HG02759 (cell line): ENCODE measurements around the gene KCTD19.
"Not testable (repeated sequence)": the region's sequence is repeated elsewhere in the genome, so short reads cannot be mapped to it uniquely, and the experiment has no call there.

ENCODE experiments used
- ATAC-seq: cut with Tn5 transposase; IDR thresholded peaks from one replicate; pipeline ENCODE4 v1.9.1; 2021; ENCODE audit warnings: mild to moderate bottlenecking, moderate library complexity; ENCODE audit not compliant: unreplicated experiment

The KCTD19 gene

DNA sequence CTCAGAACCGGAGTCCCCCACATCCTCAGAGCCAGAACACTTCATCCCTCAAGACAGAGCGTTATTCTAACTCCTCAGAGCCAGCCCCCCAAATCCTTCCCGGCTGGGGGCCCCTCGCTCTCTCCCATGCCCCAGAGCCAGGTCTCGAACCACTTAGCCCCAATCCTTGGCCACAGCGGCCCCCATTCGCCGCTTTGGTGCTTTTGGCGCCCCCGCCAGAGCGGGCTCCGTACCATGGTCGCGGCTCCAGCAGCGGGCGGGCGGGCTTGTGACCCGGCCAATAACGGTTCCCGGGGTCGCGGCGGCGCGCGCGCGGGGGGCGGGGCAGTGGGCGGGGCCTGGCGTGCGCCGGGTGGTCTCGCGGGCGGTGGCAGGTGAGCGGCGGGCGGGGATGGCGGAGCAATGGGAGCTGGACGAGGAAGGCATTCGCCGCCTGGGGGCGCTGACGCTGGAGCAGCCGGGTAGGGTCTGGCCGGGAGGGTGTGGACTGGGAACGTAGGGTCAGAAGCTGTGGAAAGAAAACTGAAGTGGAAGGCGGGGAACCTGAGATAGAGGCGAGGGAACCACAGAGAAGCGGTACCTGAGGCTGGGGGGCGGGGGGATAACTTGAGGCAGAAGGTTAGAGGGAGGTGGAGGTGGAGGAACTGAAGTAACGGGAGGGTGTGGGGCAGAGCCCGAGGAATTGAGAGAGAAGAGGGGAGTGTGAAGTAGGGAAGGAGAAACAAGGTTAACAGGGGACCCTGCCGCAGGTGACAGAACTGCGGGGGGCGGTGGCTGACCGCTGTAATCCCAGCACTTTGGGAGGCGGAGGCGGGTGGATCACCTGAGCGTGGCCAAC, at the start of gene KCTD19, which contains the start of gene LRRC36:
TSS of gene KCTD19 (minus strand) at position 270 of the 838 bp plus-strand sequence. CDS start at position 236, 34 bp downstream.
TSS of gene LRRC36 (plus strand) at position 344 of the 838 bp plus-strand sequence. CDS start at position 392, 48 bp downstream.
- ATAC-seq = no peak

DNA sequence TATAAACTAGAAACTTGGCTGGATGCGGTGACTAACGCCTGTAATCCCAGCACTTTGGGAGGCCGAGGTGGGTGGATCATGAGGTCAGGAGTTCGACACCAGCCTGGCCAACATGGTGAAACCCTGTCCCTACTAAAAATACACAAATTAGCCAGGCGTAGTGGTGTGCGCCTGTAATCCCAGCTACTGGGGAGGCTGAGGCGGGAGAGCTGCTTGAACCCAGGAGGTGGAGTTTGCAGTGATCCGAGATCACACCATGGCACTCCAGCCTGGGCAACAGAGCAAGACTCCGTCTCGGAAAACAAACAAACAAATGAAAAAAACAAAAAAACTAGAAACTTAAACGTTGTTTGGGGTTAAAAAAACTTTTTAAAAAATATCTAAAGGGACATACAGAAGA, 49.5 kb upstream of the KCTD19 start:
- ATAC-seq = not testable (repeated sequence)

DNA sequence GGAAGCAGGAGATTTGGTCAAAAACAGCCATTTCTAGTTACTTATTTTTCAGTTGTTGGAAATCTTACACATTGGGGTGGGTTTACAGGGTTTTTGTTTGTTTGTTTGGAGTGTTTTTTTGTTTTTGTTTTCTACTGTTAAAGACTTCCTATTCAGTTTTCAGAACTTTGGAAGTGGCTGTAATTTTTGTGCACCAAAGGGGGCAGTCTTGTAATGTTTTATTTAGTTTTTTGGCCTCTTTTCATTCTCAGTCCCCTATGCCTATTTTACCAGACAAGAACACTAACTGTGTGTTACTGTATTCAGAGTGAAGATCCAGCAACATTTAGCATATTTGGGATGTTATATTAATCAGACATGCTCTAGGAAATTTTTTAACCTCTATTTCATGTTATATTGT, 46.1 kb upstream of the KCTD19 start:
- ATAC-seq = no peak

DNA sequence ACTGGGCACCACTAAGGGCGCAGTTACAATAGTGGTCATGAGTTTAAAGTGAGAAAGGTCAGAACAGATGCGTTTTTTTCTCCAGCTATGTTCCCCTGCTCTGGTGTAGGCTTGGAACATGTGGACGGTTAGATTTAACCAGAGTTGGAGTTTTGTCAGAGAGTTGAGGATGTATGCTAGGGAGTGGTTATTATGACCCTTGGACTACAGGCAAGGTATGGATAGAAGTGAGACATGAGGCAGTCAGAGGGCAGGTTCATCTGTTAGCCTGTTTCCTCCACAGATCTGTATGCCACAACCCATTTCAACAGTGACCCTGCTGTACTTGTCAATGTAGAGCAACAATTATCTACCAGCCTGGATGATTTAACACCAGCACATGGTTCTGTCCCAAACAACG, 44.1 kb upstream of the KCTD19 start:
- ATAC-seq = no peak

DNA sequence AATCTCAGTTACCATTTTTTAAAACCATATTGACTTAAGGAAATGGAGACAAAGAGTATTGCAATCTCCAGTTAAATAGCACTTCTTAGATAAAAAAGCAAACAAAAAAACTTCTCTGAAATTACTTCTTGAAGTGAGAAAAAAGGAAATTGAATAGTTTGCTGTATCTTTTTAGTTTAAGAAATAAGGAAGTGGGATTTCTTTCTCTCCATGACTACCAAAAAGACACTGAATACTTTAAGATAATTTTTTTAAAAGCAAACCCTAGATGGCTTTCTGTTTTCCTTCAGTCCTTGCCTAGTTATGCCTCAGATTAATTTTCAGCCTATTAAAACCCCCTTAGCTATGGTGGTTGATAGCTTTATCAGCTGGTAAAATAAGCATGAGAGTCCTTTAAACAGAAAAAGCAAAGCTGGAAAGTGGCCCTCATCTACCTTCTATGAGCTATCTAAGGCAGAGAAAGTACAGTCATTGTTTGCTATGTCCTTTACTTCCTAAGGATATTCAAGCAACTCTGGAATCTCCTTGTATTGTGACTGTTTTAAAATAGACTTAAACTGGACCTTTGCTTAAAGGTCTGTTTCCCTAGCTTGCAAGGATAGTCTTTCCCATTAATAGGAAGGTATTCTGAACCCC, 38.2 kb upstream of the KCTD19 start:
- ATAC-seq = no peak

DNA sequence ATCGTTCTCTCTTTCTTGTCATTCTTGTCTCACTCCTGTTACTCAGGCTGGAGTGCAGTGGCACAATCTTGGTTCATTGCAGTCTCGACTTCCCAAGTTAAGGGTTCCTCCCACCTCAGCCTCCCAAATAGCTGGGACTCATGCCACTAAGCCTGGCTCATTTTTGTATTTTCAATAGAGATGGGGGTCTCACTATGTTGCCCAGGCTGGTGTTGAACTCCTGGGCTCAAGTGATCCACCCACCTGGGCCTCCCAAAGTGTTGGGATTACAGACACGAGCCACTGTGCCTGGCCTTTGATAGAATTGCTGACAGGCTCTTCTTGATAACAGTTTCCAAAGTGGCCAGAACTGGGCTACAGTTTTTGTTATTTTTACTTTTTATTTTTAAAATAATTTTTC, 34.5 kb upstream of the KCTD19 start:
- ATAC-seq = no peak

DNA sequence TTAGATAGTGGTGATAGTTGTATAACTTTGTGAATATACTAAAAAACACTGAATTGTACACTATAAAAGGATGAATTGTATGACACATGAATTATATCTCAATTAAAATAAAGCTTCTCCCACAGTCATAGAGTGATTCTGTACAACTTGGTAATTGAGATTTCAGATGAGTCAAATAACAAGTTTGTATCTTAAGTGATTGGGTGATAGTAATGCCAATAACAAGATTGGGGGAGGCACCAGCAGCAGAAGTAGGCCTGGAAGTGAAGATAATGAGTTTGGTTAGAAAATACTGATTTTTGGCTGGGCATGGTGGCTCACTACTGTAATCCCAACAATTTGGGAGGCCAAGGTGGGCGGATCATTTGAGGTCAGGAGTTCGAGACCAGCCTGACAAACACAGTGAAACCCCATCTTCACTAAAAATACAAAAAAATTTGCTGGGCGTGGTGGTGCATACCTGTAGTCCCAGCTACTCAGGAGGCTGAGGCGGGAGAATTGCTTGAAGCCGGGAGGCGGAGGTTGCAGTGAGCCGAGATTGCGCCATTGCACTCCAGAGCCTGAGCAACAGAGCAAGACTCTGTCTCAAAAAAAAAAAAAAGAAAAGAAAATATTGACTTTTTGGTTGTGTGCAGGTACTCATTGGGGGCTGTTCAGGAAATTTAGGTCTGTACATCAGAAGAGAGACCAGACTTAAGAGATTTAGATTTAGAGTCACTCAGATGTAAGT, 33.2 kb upstream of the KCTD19 start:
- not testable (repeated sequence) for ATAC-seq

DNA sequence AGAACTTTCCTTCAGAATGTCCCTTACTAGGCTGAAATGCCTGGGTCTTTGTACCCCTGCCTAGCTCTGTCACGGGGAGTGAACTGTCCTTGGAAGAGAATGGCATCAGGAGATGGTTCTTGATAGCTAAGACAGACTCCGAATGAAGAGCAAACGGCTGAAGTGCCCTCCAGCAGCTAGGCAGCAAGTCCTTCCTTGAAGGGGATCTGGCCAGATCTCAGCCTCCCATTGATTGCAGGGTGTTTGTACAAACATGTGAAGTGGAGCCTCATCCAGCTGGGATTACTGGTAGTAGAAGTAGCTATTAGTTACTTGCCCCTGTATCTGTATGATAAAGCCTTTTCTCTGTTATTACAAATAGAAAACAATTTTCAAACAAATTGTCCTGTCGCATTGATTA, 31.0 kb upstream of the KCTD19 start:
- ATAC-seq = no peak

DNA sequence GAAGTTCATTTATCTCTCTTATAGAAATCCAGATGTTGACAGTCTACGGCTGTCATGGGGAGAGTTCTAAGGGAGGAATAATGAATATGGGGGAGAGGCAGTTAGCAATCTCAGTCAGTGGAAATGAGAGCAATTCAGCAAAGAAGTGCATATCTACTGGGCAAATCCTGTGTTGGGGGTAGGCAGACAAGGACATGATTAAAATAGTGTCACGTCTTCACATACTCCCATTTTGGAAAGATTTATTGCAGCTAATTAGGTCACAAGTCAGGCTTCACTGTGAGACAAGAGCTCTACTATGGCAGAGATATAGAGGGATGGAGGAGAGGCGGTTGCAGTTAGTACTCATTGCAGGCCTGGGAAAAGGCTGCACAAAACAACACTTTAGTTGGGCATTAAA, 29.9 kb upstream of the KCTD19 start:
- no peak for ATAC-seq

DNA sequence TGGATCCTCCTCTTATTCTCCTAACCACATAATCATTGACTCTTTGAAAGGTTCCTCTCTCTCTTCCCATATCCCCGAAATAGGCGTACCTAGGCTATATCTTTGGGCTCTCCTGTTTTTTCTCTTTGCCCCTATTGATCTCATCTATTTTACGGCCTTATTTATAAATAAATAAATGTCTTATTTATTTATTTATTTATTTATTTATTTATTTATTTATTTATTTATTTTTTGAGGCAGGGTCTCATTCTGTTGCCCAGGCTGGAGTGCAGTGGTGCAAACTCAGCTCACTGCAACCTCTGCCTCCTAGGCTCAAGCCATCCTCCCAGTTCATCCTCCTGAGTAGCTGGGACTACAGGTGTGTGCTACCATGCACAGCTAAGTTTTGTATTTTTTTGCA, 25.9 kb upstream of the KCTD19 start:
- ATAC-seq = not testable (repeated sequence)

DNA sequence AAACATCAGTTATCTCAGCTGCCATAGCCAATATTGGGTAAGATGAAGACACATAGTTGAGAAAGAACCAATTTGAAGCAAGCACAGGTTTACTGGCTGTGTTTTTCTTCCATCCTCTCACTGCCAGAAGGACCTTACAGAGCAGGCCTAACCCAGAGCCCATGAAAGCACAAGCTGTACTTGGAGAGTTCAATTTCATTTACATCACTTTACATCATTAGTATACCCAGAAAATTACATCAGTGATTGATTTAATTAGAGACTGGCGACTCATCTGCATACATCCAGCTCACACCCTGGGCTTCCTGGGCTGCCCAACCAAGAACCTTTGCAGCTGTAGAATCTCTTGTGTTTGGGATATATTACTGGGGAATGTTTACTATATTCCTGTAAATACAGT, 23.8 kb upstream of the KCTD19 start:
- no peak for ATAC-seq

DNA sequence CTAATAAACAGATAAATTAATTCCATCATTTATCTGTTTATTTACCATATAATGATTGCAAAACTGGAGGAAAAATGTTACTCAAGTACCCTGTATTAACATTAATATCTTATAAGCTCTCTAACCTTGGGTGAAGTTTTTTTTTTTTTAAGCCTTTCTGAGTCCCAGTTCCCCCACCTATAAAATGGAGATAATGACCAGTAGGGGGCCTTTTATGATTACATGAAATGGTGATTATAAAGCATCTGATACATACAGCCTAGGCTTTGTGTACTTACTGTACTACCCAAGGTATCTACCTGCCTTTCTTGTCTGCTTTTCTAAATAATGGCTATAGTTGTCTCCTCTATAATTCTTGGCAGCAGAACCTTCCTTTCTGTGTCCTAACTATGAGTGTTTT, 22.6 kb upstream of the KCTD19 start:
- ATAC-seq = no peak

DNA sequence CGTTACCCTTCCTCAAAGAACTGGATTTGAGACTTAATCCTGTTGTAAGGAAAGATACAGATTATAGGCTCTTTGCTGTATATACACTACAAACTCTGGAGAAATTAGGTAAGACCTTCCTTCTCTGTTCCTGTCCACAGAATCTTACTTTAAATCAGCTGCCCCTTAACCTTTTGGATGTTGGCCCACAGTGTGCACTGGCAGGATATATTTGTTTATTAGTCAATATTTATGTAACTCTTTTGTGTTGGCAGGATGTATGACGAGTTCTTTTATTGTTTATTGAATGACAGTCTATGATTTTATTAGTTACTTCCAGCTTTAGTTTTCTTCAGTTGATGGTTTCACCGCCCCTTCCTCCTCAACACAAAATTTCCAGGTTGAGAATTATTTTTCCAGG, 19.8 kb upstream of the KCTD19 start:
- ATAC-seq = no peak

DNA sequence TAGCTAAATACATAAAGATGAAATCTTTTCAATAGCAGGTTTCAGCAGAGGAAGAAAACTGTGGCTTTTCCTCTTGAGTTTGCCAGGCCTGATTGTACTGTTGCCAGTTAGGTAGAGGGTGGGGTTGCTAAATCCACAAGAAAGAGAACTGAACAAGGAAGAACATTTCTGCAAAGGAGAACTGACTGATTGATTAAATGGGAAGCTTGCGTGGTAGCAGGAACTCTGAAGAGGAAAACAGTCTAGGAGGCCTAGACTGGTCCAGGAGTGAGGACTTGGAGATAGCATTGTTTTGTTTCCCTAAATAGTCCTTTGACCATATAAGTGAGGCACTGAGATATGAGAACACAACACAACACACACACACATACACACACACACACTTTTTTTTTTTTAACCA, 18.9 kb upstream of the KCTD19 start:
- ATAC-seq = no peak

DNA sequence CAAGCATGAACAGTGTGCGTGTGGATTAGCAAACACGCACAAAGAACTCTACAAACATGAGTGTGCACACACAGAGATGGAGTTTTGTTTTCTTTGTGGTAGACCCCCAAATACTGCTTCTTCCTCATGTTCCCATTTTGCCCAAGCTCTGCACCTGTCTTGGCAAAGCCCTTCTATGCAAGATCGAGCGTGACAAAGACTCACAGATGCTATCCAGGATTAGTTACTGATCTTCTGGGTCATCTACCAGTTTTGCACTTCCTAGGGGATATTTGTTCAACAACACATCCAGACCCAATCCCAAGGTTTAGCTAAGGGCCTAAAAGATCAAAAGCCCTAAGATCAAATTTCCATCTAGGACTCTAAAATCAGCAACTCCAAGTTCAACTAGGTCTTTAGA, 16.1 kb upstream of the KCTD19 start:
- ATAC-seq = no peak

DNA sequence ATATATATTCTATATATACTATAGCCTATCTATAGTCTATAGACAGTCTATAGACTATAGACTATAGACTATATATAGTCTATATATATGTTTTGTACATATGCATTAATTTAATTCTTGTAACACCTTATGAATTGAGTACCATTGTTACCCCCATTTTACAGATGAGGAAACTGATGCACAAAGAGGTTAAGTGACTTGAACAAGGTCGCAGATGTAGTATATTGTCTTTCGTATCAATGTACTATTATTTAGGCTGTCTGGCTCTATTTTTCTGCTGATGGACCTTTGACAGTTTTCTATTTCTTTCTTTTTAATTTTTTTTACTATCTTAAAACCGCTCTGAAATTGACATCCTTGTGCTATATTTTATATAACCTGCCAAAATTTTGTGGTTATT, 14.7 kb upstream of the KCTD19 start:
- ATAC-seq = no peak

DNA sequence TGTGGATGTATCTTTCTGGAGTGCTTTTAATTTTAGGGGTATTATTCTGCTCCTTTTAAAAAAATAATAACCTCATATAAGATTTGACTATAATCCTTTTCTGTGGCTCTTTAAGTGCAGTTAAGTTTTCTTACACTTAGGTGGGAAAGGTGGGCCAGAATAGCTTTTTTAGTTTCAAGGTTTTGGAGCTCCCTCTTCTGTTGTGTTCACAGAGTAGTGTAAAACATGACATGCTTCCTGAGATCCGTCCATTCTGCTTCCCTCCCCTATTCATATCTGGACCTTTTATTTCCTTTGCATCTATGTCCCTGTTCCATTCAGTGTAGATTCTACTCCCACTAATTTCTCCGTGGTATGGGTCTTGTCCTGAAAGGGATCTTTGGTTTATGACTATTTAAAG, 12.9 kb upstream of the KCTD19 start:
- ATAC-seq = no peak

DNA sequence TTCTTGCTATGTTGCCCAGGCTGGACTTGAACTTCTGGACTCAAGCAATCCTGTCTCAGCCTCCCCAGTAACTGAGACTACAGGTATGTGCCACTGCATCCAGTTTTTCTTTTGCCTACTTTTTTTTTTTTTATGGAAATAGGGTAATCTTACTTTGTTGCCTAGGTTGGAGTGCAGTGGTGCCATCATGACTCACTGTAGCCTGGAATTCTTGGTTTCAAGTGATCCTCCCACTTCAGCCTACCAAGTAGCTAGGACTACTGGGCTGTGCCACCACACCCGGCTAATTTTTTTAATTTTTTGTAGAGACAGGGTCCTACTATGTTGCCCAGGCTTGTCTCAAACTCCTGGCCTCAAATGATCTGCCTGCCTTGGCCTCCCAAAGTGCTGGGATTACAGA, 10.1 kb upstream of the KCTD19 start:
- ATAC-seq = no peak

DNA sequence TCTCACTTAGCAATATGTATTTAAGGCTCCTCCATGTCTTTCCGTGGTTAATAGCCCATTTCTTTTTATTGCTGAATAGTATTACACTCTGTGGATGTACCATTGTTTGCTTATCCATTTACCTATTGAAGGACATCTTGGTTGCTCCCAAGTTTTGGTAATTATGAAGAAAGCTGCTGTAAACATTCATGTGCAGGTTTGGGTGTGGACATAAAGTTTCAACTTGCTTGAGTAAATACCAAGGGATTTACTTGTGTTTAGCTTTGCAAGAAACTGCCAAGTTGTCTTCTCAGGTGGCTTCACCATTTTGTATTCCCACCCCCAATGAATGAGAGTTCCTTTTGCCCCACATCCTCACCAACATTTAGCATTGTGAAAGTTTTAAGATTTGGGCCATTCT, 9.6 kb upstream of the KCTD19 start:
- no peak for ATAC-seq

DNA sequence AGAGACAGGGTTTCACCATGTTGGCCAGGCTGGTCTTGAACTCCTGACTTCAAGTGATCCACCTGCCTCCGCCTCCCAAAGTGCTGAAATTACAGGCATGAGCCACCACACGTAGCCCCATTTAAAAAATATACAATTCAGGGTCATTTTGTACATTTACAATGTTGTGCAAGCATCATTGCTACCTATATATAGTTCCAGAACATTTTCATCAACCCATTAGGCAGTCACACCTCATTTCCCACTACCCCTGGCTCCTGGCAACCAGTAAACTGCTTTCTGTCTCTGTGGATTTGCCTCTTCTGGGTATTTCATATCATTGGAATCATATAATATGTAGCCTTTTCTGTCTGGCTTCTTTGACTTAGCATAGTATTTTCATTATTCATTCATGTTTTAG, 6.8 kb upstream of the KCTD19 start:
- no peak for ATAC-seq

DNA sequence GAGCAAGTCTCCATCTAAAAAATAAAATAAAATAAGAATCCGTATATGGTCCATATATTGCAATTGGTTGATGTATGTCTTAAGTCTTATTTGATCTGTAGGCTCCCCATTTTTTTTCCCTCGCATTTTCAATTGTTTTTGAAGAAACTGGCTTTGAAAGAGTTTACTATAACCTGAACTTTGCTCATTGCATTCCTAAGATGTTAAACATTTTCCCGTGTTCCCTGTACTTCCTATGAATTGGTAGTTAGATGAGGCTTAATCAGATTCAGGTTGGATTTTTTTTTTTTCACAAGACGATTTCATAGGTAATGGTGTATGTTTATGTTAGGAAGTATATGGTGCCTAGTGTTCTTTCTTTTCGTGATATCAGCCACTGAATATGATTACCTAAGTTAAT, 3.4 kb upstream of the KCTD19 start:
- ATAC-seq = no peak

DNA sequence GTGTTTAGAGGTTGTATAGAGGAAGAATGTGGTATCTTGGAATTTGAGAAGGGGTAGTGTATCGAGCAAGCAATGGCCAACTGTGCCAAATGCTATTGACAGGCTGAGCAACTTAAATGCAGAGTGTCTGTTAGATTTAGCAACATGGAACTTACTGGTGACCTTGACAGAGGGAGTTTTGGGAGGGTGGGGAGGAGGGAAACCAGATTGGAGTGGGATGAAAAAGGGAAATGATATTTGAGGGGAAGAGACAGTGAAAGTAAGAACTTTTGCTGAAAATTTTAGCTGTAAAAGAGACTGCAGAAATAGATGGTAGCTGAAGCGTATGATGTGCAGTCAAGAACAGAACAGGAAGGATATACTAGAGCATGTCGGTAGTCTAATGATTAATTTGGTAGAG, 1.2 kb upstream of the KCTD19 start:
- no peak for ATAC-seq
